HCT116 (cell line): Measurements from ENCODE around the gene TUBB8. TPM values are rescaled to one million over a fixed set of nuclear protein-coding genes. Genes with fewer than 3 reads are reported as not detected.

Source experiments
- ATAC-seq: fragments of 200-7000 bp; cut with Tn5 transposase; 2 replicates; pipeline ENCODE4 v1.9.1; 2020; ENCODE audit warnings: mild to moderate bottlenecking, moderate library complexity
- Bru-seq: library from RNA; stranded (reverse); fragments of 400-500 nt; gene quantifications from one replicate; lab custom pipeline; 2021; lab: Mats Ljungman, UMichigan
- BruChase-seq, 2 experiments: library from RNA; stranded (reverse); fragments of 400-500 nt; gene quantifications; one replicate each; lab custom pipeline; 2021; lab: Mats Ljungman, UMichigan
- BruUV-seq: library from RNA; stranded (reverse); fragments of 400-500 nt; replicated peaks from 2 replicates; lab custom pipeline; 2021; lab: Mats Ljungman, UMichigan
- CTCF ChIA-PET: fragments of 300-600 bp; sonication (Branson Sonifier 250); formaldehyde crosslinking; loops from one replicate; lab custom pipeline; 2021; ENCODE audit warnings: antibody characterized with exemption; lab: Charles Lee
- POLR2A ChIA-PET: fragments of 300-600, 350-600 bp; sonication (Branson Sonifier 250); formaldehyde crosslinking; loops from one replicate; lab custom pipeline; 2021; ENCODE audit warnings: antibody characterized with exemption; lab: Charles Lee
- RAD21 ChIA-PET, 2 experiments: fragments of 300-600 bp; sonication (Branson Sonifier 250); formaldehyde crosslinking; loops; one replicate each; lab custom pipeline; 2023; ENCODE audit warnings: low total read pairs in 2 of 2; ENCODE audit not compliant: uncharacterized antibody in 2 of 2, unreplicated experiment in 2 of 2, low non-redundant PET in 1 of 2; lab: Charles Lee
- DNase-seq: peaks from one replicate; pipeline ENCODE4 v3.0.0-alpha.2; 2010; ENCODE audit warnings: low read depth, low spot score
- H2AFZ ChIP-seq: fragments of 200-600 bp; shearing (Covaris generic), sonication (generic); 2 replicates; pipeline ENCODE4 v1.6.1; 2017; ENCODE audit warnings: low read depth, mixed run types, mixed read lengths, antibody characterized with exemption, low read length; ENCODE audit not compliant: poor library complexity, severe bottlenecking
- H3K27ac ChIP-seq: 2 replicates; pipeline ENCODE4 v1.5.1; 2012; ENCODE audit warnings: low read depth, low read length
- H3K27me3 ChIP-seq: fragments of 200-600 bp; sonication (generic); 2 replicates; pipeline ENCODE4 v1.6.1; 2016; ENCODE audit warnings: mixed run types, low read length, mixed read lengths; ENCODE audit not compliant: insufficient read depth
- H3K36me3 ChIP-seq, 2 experiments: fragments of 200-500 bp in 1 of 2; fragments of 200-600 bp in 1 of 2; sonication (Bioruptor generic) in 1 of 2; sonication (generic) in 1 of 2; 2 replicates each; pipeline versions ENCODE4 v1.5.1 to v1.6.1; 2014 to 2016; ENCODE audit warnings: low read length in 2 of 2, inconsistent platforms in 1 of 2, mixed read lengths in 1 of 2, mixed run types in 1 of 2; ENCODE audit not compliant: insufficient read depth in 2 of 2, control insufficient read depth in 1 of 2
- H3K4me1 ChIP-seq, 2 experiments: fragments of 200-600 bp in 1 of 2; sonication (generic) in 1 of 2; 2 replicates each; pipeline versions ENCODE4 v1.5.1 to v1.6.1; 2012 to 2017; ENCODE audit warnings: low read length in 2 of 2, inconsistent platforms in 1 of 2, mild to moderate bottlenecking in 1 of 2, mixed read lengths in 1 of 2, mixed run types in 1 of 2, moderate library complexity in 1 of 2; ENCODE audit not compliant: insufficient read depth in 2 of 2, control insufficient read depth in 1 of 2
- H3K4me2 ChIP-seq: fragments of 200-600 bp; sonication (generic); 2 replicates; pipeline ENCODE4 v1.6.1; 2017; ENCODE audit warnings: mixed run types, low read length, mixed read lengths
- H3K4me3 ChIP-seq, 2 experiments: fragments of 200-600 bp in 1 of 2; sonication (generic) in 1 of 2; replicated peaks in 1 of 2; 2 replicates each; pipeline ENCODE4 v1.5.1; 2011 to 2016; ENCODE audit warnings: low read length in 2 of 2, control low read depth in 1 of 2, low read depth in 1 of 2, mild to moderate bottlenecking in 1 of 2, mixed read lengths in 1 of 2, mixed run types in 1 of 2
- H3K79me2 ChIP-seq: fragments of 200-600 bp; sonication (generic); 2 replicates; pipeline ENCODE4 v1.6.1; 2017; ENCODE audit warnings: mild to moderate bottlenecking, mixed run types, low read length, moderate library complexity, mixed read lengths; ENCODE audit not compliant: insufficient read depth
- H3K9ac ChIP-seq: fragments of 200-600 bp; sonication (generic); 2 replicates; pipeline ENCODE4 v1.6.1; 2016; ENCODE audit warnings: low read length, mixed read lengths
- H3K9me2 ChIP-seq: fragments of 200-600 bp; sonication (generic), shearing (Covaris generic); 2 replicates; pipeline ENCODE4 v1.6.1; 2017; ENCODE audit warnings: mixed run types, mild to moderate bottlenecking, moderate library complexity; ENCODE audit not compliant: insufficient read depth
- H3K9me3 ChIP-seq, 2 experiments: fragments of 200-500 bp in 1 of 2; fragments of 200-600 bp in 1 of 2; sonication (Bioruptor generic) in 1 of 2; sonication (generic) in 1 of 2; 2 replicates each; pipeline ENCODE4 v1.6.1; 2014 to 2017; ENCODE audit warnings: low read length in 2 of 2, mixed read lengths in 2 of 2, inconsistent platforms in 1 of 2, low read depth in 1 of 2, mild to moderate bottlenecking in 1 of 2, mixed run types in 1 of 2, moderate library complexity in 1 of 2; ENCODE audit not compliant: control insufficient read depth in 1 of 2, insufficient read depth in 1 of 2
- H4K20me1 ChIP-seq: fragments of 200-600 bp; sonication (generic), shearing (Covaris generic); 2 replicates; pipeline ENCODE4 v1.6.1; 2017; ENCODE audit warnings: mixed run types, mild to moderate bottlenecking, moderate library complexity; ENCODE audit not compliant: insufficient read depth
- EGR1 ChIP-seq: IDR thresholded peaks from 2 replicates; pipeline ENCODE4 v1.6.1; 2012; ENCODE audit warnings: low read depth
- EZH2phosphoT487 ChIP-seq: fragments of 200-600 bp; IDR thresholded peaks from 2 replicates; pipeline ENCODE4 v1.6.1; 2018; ENCODE audit warnings: antibody characterized with exemption, borderline replicate concordance
- FOSL1 ChIP-seq: IDR thresholded peaks from 2 replicates; pipeline ENCODE4 v1.6.1; 2012; ENCODE audit warnings: low read depth
- JUND ChIP-seq: IDR thresholded peaks from 2 replicates; pipeline ENCODE4 v1.6.1; 2012
- POLR2AphosphoS5 ChIP-seq: IDR thresholded peaks from 2 replicates; pipeline ENCODE4 v1.6.1; 2011; ENCODE audit warnings: mild to moderate bottlenecking, low read depth, low read length, moderate library complexity
- RAD21 ChIP-seq: IDR thresholded peaks from 2 replicates; pipeline ENCODE4 v1.6.1; 2012; ENCODE audit warnings: low read depth, mild to moderate bottlenecking
- REST ChIP-seq: IDR thresholded peaks from 2 replicates; pipeline ENCODE4 v1.6.1; 2012; ENCODE audit warnings: low read depth
- SP1 ChIP-seq: IDR thresholded peaks from 2 replicates; pipeline ENCODE4 v1.6.1; 2012; ENCODE audit warnings: low read depth
- TCF7L2 ChIP-seq: IDR thresholded peaks from 2 replicates; pipeline ENCODE4 v1.7.0; 2011; ENCODE audit warnings: borderline replicate concordance, inconsistent platforms; ENCODE audit not compliant: insufficient read depth, insufficient read length; ENCODE audit errors: extremely low read depth
- YY1 ChIP-seq: IDR thresholded peaks from 2 replicates; pipeline ENCODE4 v1.6.1; 2011; ENCODE audit warnings: low read length, low read depth, moderate library complexity, mild to moderate bottlenecking; ENCODE audit not compliant: insufficient replicate concordance; ENCODE audit errors: extremely low read depth
- ZNF274 ChIP-seq: fragments of 200-500 bp; sonication (Bioruptor generic); IDR thresholded peaks from 2 replicates; pipeline ENCODE4 v1.6.1; 2014; ENCODE audit warnings: mild to moderate bottlenecking, low read depth, low read length, inconsistent platforms
- intact Hi-C: fragments of 100-400 bp; cut with micrococcal nuclease; formaldehyde crosslinking; loops from 2 replicates; pipeline ENCODE4 v1.10.0; 2022
- long read RNA-seq: library from polyadenylated mRNA; unstranded; transcript quantifications from one replicate; pipeline ENCODE4 v2.0.0, GENCODE V29; 2021; ENCODE audit not compliant: unreplicated experiment
- polyA plus RNA-seq: library from polyadenylated mRNA; unstranded; fragments of >200 nt; gene quantifications from 2 replicates; pipeline ENCODE4 v1.2.1, GENCODE V29; 2012; ENCODE audit warnings: missing spikeins
- total RNA-seq: library from RNA; stranded (reverse); gene quantifications from one replicate; pipeline ENCODE4 v1.2.1, GENCODE V29; 2021; ENCODE audit not compliant: unreplicated experiment
- TF ChIP-seq, protein P1 (sequence below), 3 experiments: fragments of 200-600 bp in 1 of 3; sonication (generic) in 1 of 3; IDR thresholded peaks in 2 of 3; conservative IDR thresholded peaks in 1 of 3; 2 replicates each; pipeline ENCODE4 v1.5.1; 2012 to 2017; ENCODE audit warnings: low read depth in 2 of 3, low read length in 2 of 3, antibody characterized with exemption in 1 of 3, borderline replicate concordance in 1 of 3, control low read depth in 1 of 3, mild to moderate bottlenecking in 1 of 3, mixed read lengths in 1 of 3, mixed run types in 1 of 3, moderate library complexity in 1 of 3; ENCODE audit not compliant: insufficient read depth in 1 of 3
- TF ChIP-seq, protein P2 (sequence below): IDR thresholded peaks from 2 replicates; pipeline ENCODE4 v1.6.1; 2012

The TUBB8 gene
- total RNA-seq (0.39 TPM), Bru-seq, nascent RNA (percentile 24 among the genes with signal in this experiment), BruChase-seq, experiment 1, labeled RNA remaining after a 6-hour chase (percentile 36 among the genes with signal in this experiment), BruChase-seq, experiment 2, labeled RNA remaining after a 2-hour chase (percentile 28 among the genes with signal in this experiment)
- polyA plus RNA-seq, result 0.10 and 0.20 TPM in 2 replicates
- long read RNA-seq, result 0 reads

- ChIA-PET POLR2A (no interaction called here), RAD21 (no interaction called here), CTCF (no interaction called here)
- intact Hi-C loops, result no loop called here
- no peak within 1 kb of the TSS for H3K9ac ChIP-seq
- H4K20me1 ChIP-seq, result no peaks in the 10 kb centered on the region
- no peaks in the 10 kb centered on the region for H3K9me3 ChIP-seq
- H3K27ac ChIP-seq, result no peak within 1 kb of the TSS
- H3K9me2 ChIP-seq, result no peaks in the 10 kb centered on the region
- no peak for ATAC-seq
- H3K4me1 ChIP-seq, result no peaks in the 10 kb centered on the region
- no peak for DNase-seq
- BruUV-seq, result no TSS peak
- H3K36me3 ChIP-seq, result no peaks in the 10 kb centered on the region
- no peaks in the 10 kb centered on the region for H3K79me2 ChIP-seq
- TF ChIP-seq POLR2AphosphoS5 (no peak), TCF7L2 (no peak), EGR1 (no peak), RAD21 (no peak), SP1 (no peak), FOSL1 (no peak), EZH2phosphoT487 (no peak), YY1 (no peak), JUND (no peak), ZNF274 (no peak), REST (no peak)
- TF ChIP-seq, protein P1, sequence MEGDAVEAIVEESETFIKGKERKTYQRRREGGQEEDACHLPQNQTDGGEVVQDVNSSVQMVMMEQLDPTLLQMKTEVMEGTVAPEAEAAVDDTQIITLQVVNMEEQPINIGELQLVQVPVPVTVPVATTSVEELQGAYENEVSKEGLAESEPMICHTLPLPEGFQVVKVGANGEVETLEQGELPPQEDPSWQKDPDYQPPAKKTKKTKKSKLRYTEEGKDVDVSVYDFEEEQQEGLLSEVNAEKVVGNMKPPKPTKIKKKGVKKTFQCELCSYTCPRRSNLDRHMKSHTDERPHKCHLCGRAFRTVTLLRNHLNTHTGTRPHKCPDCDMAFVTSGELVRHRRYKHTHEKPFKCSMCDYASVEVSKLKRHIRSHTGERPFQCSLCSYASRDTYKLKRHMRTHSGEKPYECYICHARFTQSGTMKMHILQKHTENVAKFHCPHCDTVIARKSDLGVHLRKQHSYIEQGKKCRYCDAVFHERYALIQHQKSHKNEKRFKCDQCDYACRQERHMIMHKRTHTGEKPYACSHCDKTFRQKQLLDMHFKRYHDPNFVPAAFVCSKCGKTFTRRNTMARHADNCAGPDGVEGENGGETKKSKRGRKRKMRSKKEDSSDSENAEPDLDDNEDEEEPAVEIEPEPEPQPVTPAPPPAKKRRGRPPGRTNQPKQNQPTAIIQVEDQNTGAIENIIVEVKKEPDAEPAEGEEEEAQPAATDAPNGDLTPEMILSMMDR (IDR thresholded peaks at IDR 0.05 in 2 of 3, conservative IDR thresholded peaks at IDR 0.05 in 1 of 3; ENCODE audit: borderline replicate concordance in 1 of 3, insufficient read depth in 1 of 3, low read depth in 2 of 3, low read length in 2 of 3), result no peak
- TF ChIP-seq, protein P2, sequence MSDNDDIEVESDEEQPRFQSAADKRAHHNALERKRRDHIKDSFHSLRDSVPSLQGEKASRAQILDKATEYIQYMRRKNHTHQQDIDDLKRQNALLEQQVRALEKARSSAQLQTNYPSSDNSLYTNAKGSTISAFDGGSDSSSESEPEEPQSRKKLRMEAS, result no peak
- no peak within 1 kb of the TSS for H2AFZ ChIP-seq
- no peaks in the 10 kb centered on the region for H3K27me3 ChIP-seq
- no peak within 1 kb of the TSS for H3K4me2 ChIP-seq
- H3K4me3 ChIP-seq, result no peak within 1 kb of the TSS
Measured at GRCh38 chr10:48996-49395, at the start of gene TUBB8. TSS of gene TUBB8 (minus strand) at chr10:49296. CDS start at chr10:49238, 58 bp downstream.
